Progenitor cell of endocrine pancreas (in vitro differentiated cells): ENCODE measurements around the gene NOD1. TPM values are rescaled to one million over a fixed set of nuclear protein-coding genes. Genes with fewer than 3 reads are reported as not detected.

ENCODE experiments used
- DNase-seq: peaks from one replicate; pipeline ENCODE4 v3.0.0; 2021; ENCODE audit warnings: low spot score; ENCODE audit not compliant: unreplicated experiment
- H3K27ac Mint-ChIP-seq: 2 replicates; pipeline ENCODE4 v1.8.0; 2021; ENCODE audit warnings: mild to moderate bottlenecking, moderate library complexity, mixed read lengths
- H3K27me3 Mint-ChIP-seq: 2 replicates; pipeline ENCODE4 v1.8.0; 2021; ENCODE audit warnings: mixed read lengths
- H3K36me3 Mint-ChIP-seq: 2 replicates; pipeline ENCODE4 v1.8.0; 2022; ENCODE audit warnings: mixed read lengths; ENCODE audit not compliant: insufficient read depth
- H3K4me1 Mint-ChIP-seq: 2 replicates; pipeline ENCODE4 v1.8.0; 2021; ENCODE audit warnings: low read depth, mixed read lengths
- H3K4me3 Mint-ChIP-seq: 2 replicates; pipeline ENCODE4 v1.8.0; 2021; ENCODE audit warnings: low read depth, mild to moderate bottlenecking, moderate library complexity, mixed read lengths
- H3K9me3 Mint-ChIP-seq: 2 replicates; pipeline ENCODE4 v1.8.0; 2021; ENCODE audit warnings: low read depth, mixed read lengths
- total RNA-seq: library from RNA; stranded (reverse); gene quantifications from 2 replicates; pipeline ENCODE4 v1.2.1, GENCODE V29; 2021
- TF ChIP-seq, protein P1 (sequence below): fragments of 200-600 bp; sonication (generic); IDR thresholded peaks from one replicate; pipeline ENCODE4 v1.5.0; 2021; ENCODE audit warnings: antibody characterized with exemption, mild to moderate bottlenecking; ENCODE audit not compliant: unreplicated experiment

Gene NOD1
- total RNA-seq, 1 donor from 2014 or later, result 2.9 TPM

DNA sequence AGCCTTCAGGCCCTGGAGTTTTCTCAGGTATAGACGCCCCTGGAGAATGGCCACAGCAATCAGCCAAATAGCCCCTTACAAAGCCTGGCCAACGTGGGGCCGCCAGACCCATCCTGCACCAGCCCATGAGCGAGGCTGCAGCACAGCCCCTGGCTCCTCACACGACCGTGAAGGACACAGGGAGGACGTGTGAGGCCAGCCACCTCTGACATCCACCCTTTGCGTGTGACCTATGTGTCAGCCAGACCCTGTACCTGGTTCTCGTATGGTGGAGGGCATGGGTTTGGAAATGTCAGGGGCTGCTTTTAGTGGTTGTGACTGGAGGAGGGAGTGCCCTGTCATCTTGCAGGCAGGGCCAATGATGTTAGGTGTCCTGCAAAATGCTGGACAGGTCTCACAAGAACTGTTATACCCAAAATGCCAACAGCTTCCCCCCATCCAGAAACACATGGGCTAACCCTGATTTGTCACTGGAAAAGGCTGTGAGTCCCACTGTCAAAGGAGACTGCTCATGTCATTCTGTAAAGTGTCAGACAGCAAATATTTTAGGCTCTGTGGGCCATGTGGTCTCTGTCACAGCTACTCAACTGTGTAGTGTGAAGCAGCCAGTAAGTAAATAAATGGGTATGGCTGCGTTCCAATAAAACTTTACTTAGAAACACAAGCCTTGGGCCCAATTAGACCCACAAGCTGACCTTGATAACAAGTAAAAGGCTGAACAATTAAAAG, 30.0 kb downstream of the NOD1 start:
- DNase-seq, result no peak
- Mint-ChIP-seq H3K4me1 (no peaks in the 10 kb centered on the region), H3K36me3 (peaks cover 2% of the 10 kb centered on the region), H3K27me3 (no peaks in the 10 kb centered on the region), H3K27ac (no peak overlapping the region), H3K9me3 (no peaks in the 10 kb centered on the region), H3K4me3 (no peak overlapping the region)
- TF ChIP-seq, protein P1, sequence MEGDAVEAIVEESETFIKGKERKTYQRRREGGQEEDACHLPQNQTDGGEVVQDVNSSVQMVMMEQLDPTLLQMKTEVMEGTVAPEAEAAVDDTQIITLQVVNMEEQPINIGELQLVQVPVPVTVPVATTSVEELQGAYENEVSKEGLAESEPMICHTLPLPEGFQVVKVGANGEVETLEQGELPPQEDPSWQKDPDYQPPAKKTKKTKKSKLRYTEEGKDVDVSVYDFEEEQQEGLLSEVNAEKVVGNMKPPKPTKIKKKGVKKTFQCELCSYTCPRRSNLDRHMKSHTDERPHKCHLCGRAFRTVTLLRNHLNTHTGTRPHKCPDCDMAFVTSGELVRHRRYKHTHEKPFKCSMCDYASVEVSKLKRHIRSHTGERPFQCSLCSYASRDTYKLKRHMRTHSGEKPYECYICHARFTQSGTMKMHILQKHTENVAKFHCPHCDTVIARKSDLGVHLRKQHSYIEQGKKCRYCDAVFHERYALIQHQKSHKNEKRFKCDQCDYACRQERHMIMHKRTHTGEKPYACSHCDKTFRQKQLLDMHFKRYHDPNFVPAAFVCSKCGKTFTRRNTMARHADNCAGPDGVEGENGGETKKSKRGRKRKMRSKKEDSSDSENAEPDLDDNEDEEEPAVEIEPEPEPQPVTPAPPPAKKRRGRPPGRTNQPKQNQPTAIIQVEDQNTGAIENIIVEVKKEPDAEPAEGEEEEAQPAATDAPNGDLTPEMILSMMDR, result no peak

DNA sequence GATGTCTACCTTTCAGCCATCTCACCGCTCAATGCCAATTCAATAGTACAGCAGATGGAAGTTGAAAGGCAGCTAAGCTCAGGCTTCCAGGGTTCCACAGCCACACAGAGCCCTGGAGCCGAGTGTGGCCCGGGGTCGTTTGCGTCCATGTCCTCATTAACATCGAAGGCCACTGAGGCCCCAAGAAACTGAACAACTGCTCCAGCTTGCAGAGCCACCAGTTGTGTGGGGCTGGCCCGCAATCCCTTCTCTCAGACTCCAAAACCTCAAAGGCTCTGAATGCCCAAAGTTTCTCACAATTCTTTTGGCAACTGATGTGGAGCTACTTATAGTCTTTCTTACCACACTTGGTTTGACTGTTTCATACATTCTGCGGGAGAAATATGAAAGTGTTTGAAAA, 31.1 kb downstream of the NOD1 start:
- no peaks in the 10 kb centered on the region for H3K4me1 Mint-ChIP-seq
- no peaks in the 10 kb centered on the region for H3K27me3 Mint-ChIP-seq
- H3K36me3 Mint-ChIP-seq, result peaks cover 2% of the 10 kb centered on the region
- H3K27ac Mint-ChIP-seq, result no peak overlapping the region
- no peaks in the 10 kb centered on the region for H3K9me3 Mint-ChIP-seq
- no peak overlapping the region for H3K4me3 Mint-ChIP-seq
- TF ChIP-seq, protein P1, result no peak
- no peak for DNase-seq

DNA sequence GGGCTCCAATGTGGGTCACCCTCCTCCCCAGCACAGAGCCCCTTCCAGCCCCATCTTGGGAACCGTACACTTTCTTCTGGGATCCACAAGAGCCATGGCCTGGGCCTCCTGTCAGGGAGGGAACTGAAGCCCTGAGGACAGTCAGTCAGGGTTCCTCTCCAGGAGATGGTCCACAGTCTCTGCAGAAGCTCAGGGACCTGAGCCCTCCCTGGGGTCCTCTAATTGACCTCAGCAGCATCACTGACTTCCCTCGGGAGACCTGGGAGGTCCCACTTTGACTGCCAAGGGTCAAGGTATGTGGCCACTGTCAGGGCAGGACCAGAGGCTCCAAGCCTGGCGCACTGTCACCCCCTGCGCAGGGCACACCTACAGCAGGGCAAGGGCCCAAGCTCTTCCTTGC, 32.3 kb downstream of the NOD1 start:
- H3K36me3 Mint-ChIP-seq, result peaks cover 2% of the 10 kb centered on the region
- no peak overlapping the region for H3K4me3 Mint-ChIP-seq
- no peaks in the 10 kb centered on the region for H3K4me1 Mint-ChIP-seq
- H3K27ac Mint-ChIP-seq, result no peak overlapping the region
- no peak for DNase-seq
- TF ChIP-seq, protein P1, result no peak
- no peaks in the 10 kb centered on the region for H3K9me3 Mint-ChIP-seq
- H3K27me3 Mint-ChIP-seq, result no peaks in the 10 kb centered on the region

DNA sequence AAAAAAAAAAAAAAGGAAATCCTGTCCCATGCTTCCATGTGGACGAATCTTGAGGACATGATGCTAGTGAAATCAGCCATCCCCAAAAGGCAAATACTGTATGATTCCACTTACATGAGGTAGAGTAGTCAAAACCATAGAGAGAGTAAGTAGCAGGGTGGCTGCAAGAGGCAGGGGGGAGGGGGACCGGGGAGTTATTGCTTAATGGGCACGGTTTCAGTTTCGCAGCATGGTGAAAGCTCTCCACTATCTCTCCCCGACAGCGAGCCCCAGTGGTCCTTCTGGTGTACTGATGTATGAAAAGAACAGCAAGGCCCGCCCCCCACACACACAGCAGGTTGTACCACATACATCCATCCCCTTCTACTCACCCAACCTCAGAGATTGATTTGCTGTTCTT, 32.8 kb downstream of the NOD1 start:
- Mint-ChIP-seq H3K27ac (no peak overlapping the region), H3K36me3 (peaks cover 2% of the 10 kb centered on the region), H3K27me3 (no peaks in the 10 kb centered on the region), H3K4me1 (no peaks in the 10 kb centered on the region), H3K4me3 (no peak overlapping the region), H3K9me3 (no peaks in the 10 kb centered on the region)
- TF ChIP-seq, protein P1, result no peak
- no peak for DNase-seq

DNA sequence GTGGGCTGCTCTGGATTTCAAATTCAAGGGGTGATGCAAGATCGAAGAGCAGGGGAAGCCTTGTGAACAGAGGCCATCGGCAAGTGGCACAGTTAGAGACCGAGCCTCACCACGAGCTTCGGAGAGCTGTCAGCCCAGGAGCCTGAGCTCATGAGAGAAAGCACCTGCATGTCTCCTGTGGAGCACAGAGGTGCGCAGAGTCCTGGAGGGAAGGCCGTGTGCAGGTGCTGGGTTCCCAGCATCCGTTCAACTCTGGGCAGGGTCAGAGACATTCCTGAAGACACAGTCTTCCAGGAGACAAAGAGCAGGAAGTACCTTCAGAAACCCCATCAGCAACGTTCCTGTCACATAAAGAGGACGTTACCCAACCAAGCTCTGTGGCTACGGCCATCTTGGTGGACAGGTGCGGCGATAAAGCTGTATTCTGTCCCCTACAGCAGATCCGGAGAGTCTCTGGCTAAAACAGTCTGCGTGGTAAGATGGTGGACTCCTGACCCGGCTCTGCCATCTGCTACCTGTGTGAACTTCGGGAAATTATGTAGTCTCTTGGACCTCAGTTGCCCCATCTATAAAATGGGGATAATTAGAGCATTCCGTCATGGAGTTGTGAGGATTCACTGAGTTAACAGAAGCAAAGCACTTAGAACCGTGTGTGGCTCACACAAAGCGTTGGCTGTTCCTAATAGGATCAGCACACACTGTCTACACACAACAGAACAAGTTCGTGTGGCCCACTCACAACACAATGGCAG, 40.6 kb downstream of the NOD1 start:
- Mint-ChIP-seq H3K27ac (no peak overlapping the region), H3K9me3 (peaks cover 8% of the 10 kb centered on the region), H3K4me3 (no peak overlapping the region), H3K4me1 (no peaks in the 10 kb centered on the region), H3K36me3 (peaks cover 17% of the 10 kb centered on the region), H3K27me3 (no peaks in the 10 kb centered on the region)
- DNase-seq, result no peak
- TF ChIP-seq, protein P1, result no peak
